Sigmoid colon (tissue), 4 donors: ENCODE measurements around the gene C2orf49.

Source experiments
- EP300 ChIP-seq, 4 donors: sonication (generic); formaldehyde crosslinking; IDR thresholded peaks; one replicate each; pipeline ENCODE4 v1.6.1; 2017; ENCODE audit warnings: antibody characterized with exemption in 4 of 4
- POLR2AphosphoS5 ChIP-seq, 4 donors: sonication (generic); formaldehyde crosslinking; IDR thresholded peaks; one replicate each; pipeline ENCODE4 v1.6.1; 2017; ENCODE audit warnings: antibody characterized with exemption in 4 of 4
- TF ChIP-seq, protein P1 (sequence below), 4 experiments: fragments of 450-650 bp in 3 of 4; fragments of 200-600 bp in 1 of 4; IDR thresholded peaks; one replicate each; pipeline ENCODE4 v1.5.1; 2016 to 2019; ENCODE audit warnings: antibody characterized with exemption in 4 of 4, mild to moderate bottlenecking in 3 of 4, moderate library complexity in 2 of 4

DNA sequence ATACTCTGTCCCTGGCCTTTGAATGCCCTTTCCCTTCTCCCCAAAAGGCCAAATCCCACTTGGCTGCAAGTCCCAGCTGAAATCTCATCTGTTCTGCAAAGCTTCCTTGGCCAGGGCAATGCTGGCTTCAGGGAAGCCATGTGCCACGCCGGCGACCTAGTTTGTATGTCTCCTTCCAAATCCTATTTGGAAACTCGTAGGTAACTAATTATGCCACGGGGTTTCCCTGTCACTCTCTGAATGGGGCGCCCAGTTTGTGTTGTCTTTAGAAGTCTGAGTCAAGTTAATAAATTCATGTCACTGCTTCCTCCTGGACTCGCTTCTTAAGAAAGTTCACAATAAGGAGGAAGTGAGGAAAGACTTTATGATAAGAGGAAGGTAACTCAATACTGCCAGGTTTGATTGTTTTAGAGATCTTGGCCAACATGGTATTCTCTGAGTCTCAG is 42.4 kb downstream of the C2orf49 start:
- TF ChIP-seq POLR2AphosphoS5 (IDR thresholded peaks at IDR 0.05) (no peak), EP300 (IDR thresholded peaks at IDR 0.05) (no peak)
- TF ChIP-seq, protein P1, sequence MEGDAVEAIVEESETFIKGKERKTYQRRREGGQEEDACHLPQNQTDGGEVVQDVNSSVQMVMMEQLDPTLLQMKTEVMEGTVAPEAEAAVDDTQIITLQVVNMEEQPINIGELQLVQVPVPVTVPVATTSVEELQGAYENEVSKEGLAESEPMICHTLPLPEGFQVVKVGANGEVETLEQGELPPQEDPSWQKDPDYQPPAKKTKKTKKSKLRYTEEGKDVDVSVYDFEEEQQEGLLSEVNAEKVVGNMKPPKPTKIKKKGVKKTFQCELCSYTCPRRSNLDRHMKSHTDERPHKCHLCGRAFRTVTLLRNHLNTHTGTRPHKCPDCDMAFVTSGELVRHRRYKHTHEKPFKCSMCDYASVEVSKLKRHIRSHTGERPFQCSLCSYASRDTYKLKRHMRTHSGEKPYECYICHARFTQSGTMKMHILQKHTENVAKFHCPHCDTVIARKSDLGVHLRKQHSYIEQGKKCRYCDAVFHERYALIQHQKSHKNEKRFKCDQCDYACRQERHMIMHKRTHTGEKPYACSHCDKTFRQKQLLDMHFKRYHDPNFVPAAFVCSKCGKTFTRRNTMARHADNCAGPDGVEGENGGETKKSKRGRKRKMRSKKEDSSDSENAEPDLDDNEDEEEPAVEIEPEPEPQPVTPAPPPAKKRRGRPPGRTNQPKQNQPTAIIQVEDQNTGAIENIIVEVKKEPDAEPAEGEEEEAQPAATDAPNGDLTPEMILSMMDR (IDR thresholded peaks at IDR 0.05): no peak
